SK-N-SH (cell line): ENCODE data around the gene DVL2. TPM values are rescaled to one million over a fixed set of nuclear protein-coding genes. Genes with fewer than 3 reads are reported as not detected.

Experiments used
- CTCF ChIA-PET: fragments of 300-600, 350-600 bp; formaldehyde crosslinking; extraction: SDS; loops from one replicate; lab custom pipeline; 2021; lab: Yijun Ruan, JAX
- POLR2A ChIA-PET: fragments of 350-600 bp; sonication (Branson Sonifier 250); formaldehyde crosslinking; extraction: SDS; loops from one replicate; lab custom pipeline; 2020; ENCODE audit warnings: antibody characterized with exemption, inconsistent platforms; lab: Yijun Ruan, JAX
- DNase-seq: peaks from one replicate; pipeline ENCODE4 v3.0.0; 2012
- H2AFZ ChIP-seq: fragments of 200-600 bp; sonication (generic); 2 replicates; pipeline ENCODE4 v1.8.1; 2016; ENCODE audit warnings: antibody characterized with exemption, mild to moderate bottlenecking, low read depth
- H3F3A ChIP-seq: fragments of 200-600 bp; sonication (generic); replicated peaks from 2 replicates; pipeline ENCODE3; 2016; ENCODE audit warnings: antibody characterized with exemption, mild to moderate bottlenecking; ENCODE audit not compliant: insufficient read depth
- H3K27ac ChIP-seq, 2 experiments: fragments of 200-500 bp in 1 of 2; fragments of 200-600 bp in 1 of 2; sonication (Bioruptor generic) in 1 of 2; sonication (generic), shearing (Covaris generic) in 1 of 2; 2 replicates each; pipeline versions ENCODE4 v1.5.1 to v1.6.1; 2014 to 2016; ENCODE audit warnings: low read depth in 2 of 2, inconsistent platforms in 1 of 2, low read length in 1 of 2, mild to moderate bottlenecking in 1 of 2, mixed read lengths in 1 of 2
- H3K27me3 ChIP-seq: fragments of 200-600 bp; sonication (generic), shearing (Covaris generic); 2 replicates; pipeline ENCODE4 v1.6.1; 2016; ENCODE audit warnings: mixed run types; ENCODE audit not compliant: insufficient read depth
- H3K36me3 ChIP-seq, 2 experiments: fragments of 200-500 bp in 1 of 2; fragments of 200-600 bp in 1 of 2; sonication (Bioruptor generic) in 1 of 2; sonication (generic) in 1 of 2; replicated peaks in 1 of 2; 2 replicates each; pipeline versions ENCODE3 to v1.5.1; 2014 to 2016; ENCODE audit warnings: low read length in 1 of 2, mild to moderate bottlenecking in 1 of 2; ENCODE audit not compliant: insufficient read depth in 2 of 2, control insufficient read depth in 1 of 2
- H3K4me1 ChIP-seq, 2 experiments: fragments of 200-500 bp in 1 of 2; fragments of 200-600 bp in 1 of 2; sonication (Bioruptor generic) in 1 of 2; sonication (generic), shearing (Covaris generic) in 1 of 2; 2 replicates each; pipeline versions ENCODE4 v1.5.1 to v1.6.1; 2014 to 2016; ENCODE audit warnings: low read depth in 1 of 2, low read length in 1 of 2, mixed run types in 1 of 2; ENCODE audit not compliant: insufficient read depth in 2 of 2, control insufficient read depth in 1 of 2
- H3K4me2 ChIP-seq: fragments of 200-600 bp; sonication (generic), shearing (Covaris generic); 2 replicates; pipeline ENCODE4 v1.6.1; 2017; ENCODE audit warnings: mixed run types
- H3K4me3 ChIP-seq, 2 experiments: fragments of 200-500 bp in 1 of 2; fragments of 200-600 bp in 1 of 2; sonication (Bioruptor generic) in 1 of 2; sonication (generic), shearing (Covaris generic) in 1 of 2; 2 replicates each; pipeline versions ENCODE4 v1.5.1 to v1.8.1; 2014 to 2016; ENCODE audit warnings: low read depth in 2 of 2, inconsistent platforms in 1 of 2, low read length in 1 of 2, mild to moderate bottlenecking in 1 of 2, mixed read lengths in 1 of 2, moderate library complexity in 1 of 2
- H3K79me2 ChIP-seq: fragments of 200-600 bp; sonication (generic); 2 replicates; pipeline ENCODE4 v1.8.1; 2017; ENCODE audit warnings: mild to moderate bottlenecking; ENCODE audit not compliant: insufficient read depth
- H3K9ac ChIP-seq: fragments of 200-600 bp; sonication (generic); 2 replicates; pipeline ENCODE4 v1.6.1; 2017; ENCODE audit warnings: mixed run types
- H3K9me2 ChIP-seq: fragments of 200-600 bp; sonication (generic); 2 replicates; pipeline ENCODE4 v1.6.1; 2017; ENCODE audit warnings: mixed run types
- H3K9me3 ChIP-seq: fragments of 200-600 bp; sonication (generic); 2 replicates; pipeline ENCODE4 v1.6.1; 2017; ENCODE audit warnings: mixed run types, mild to moderate bottlenecking, moderate library complexity
- H4K20me1 ChIP-seq: fragments of 200-600 bp; sonication (generic); 2 replicates; pipeline ENCODE4 v1.6.1; 2017; ENCODE audit warnings: mild to moderate bottlenecking, mixed run types; ENCODE audit not compliant: insufficient read depth
- CTCF ChIP-seq: fragments of 200-600 bp; sonication (generic); IDR thresholded peaks from 2 replicates; pipeline ENCODE4 v1.6.1; 2017; ENCODE audit warnings: antibody characterized with exemption, mild to moderate bottlenecking, moderate library complexity
- ELF1 ChIP-seq: IDR thresholded peaks from 2 replicates; pipeline ENCODE4 v1.4.0; 2012
- EP300 ChIP-seq, 2 experiments: IDR thresholded peaks; 2 replicates each; pipeline versions ENCODE4 v1.4.0 to v1.6.1; 2012; ENCODE audit warnings: borderline replicate concordance in 1 of 2, low read depth in 1 of 2, low read length in 1 of 2
- EZH2phosphoT487 ChIP-seq: fragments of 200-600 bp; sonication (generic); IDR thresholded peaks from 2 replicates; pipeline ENCODE4 v1.6.1; 2017; ENCODE audit warnings: low read depth, mixed run types, mild to moderate bottlenecking, antibody characterized with exemption, moderate library complexity, borderline replicate concordance
- FOSL2 ChIP-seq: IDR thresholded peaks from 2 replicates; pipeline ENCODE4 v1.4.0; 2012; ENCODE audit warnings: low read depth, mild to moderate bottlenecking, moderate library complexity, borderline replicate concordance
- FOXJ3 ChIP-seq: sonication (generic); formaldehyde crosslinking; IDR thresholded peaks from 2 replicates; pipeline ENCODE4 v1.5.1; 2020; ENCODE audit warnings: mild to moderate bottlenecking, missing genetic modification reagents
- FOXM1 ChIP-seq: IDR thresholded peaks from 2 replicates; pipeline ENCODE4 v1.4.0; 2012; ENCODE audit warnings: low read depth, mild to moderate bottlenecking
- GATA2 ChIP-seq: sonication (generic); formaldehyde crosslinking; IDR thresholded peaks from 2 replicates; pipeline ENCODE4 v1.5.0; 2020; ENCODE audit warnings: mild to moderate bottlenecking, missing genetic modification reagents
- IRF3 ChIP-seq: fragments of 150-350 bp; IDR thresholded peaks from 2 replicates; pipeline ENCODE4 v1.6.1; 2016; ENCODE audit warnings: mild to moderate bottlenecking, low read depth, low read length
- MAX ChIP-seq: IDR thresholded peaks from 2 replicates; pipeline ENCODE4 v1.4.0; 2012; ENCODE audit warnings: low read depth
- MEF2A ChIP-seq: IDR thresholded peaks from 2 replicates; pipeline ENCODE4 v1.4.0; 2012; ENCODE audit warnings: low read depth, borderline replicate concordance
- MXI1 ChIP-seq: IDR thresholded peaks from 2 replicates; pipeline ENCODE4 v1.6.1; 2012; ENCODE audit warnings: mild to moderate bottlenecking, low read depth, low read length, improper control_type of control experiment
- NRF1 ChIP-seq: IDR thresholded peaks from 2 replicates; pipeline ENCODE4 v1.6.1; 2012; ENCODE audit warnings: low read depth, mild to moderate bottlenecking, low read length
- RFX5 ChIP-seq: IDR thresholded peaks from 2 replicates; pipeline ENCODE4 v1.6.1; 2012; ENCODE audit warnings: mild to moderate bottlenecking, improper control_type of control experiment, low read length
- RXRA ChIP-seq: IDR thresholded peaks from 2 replicates; pipeline ENCODE4 v1.4.0; 2012; ENCODE audit warnings: low read depth, mild to moderate bottlenecking, borderline replicate concordance
- SIN3A ChIP-seq: IDR thresholded peaks from 2 replicates; pipeline ENCODE4 v1.6.1; 2012; ENCODE audit warnings: low read depth, mild to moderate bottlenecking, low read length, moderate library complexity, borderline replicate concordance
- SMC3 ChIP-seq: IDR thresholded peaks from 2 replicates; pipeline ENCODE4 v1.6.1; 2012; ENCODE audit warnings: low read depth, low read length, improper control_type of control experiment
- TAF1 ChIP-seq: IDR thresholded peaks from 2 replicates; pipeline ENCODE4 v1.6.1; 2012; ENCODE audit warnings: low read depth, mild to moderate bottlenecking, low read length, moderate library complexity, borderline replicate concordance
- TEAD4 ChIP-seq: IDR thresholded peaks from 2 replicates; pipeline ENCODE4 v1.4.0; 2012; ENCODE audit warnings: mild to moderate bottlenecking, borderline replicate concordance; ENCODE audit not compliant: insufficient read depth
- USF1 ChIP-seq: IDR thresholded peaks from 2 replicates; pipeline ENCODE4 v1.4.0; 2012; ENCODE audit warnings: low read depth, borderline replicate concordance
- WGBS: methylation state at CpG from one replicate; pipeline ENCODE4 v1.1.6; 2017; ENCODE audit warnings: low lambda C conversion rate; 5-methylcytosine and 5-hydroxymethylcytosine counted together
- polyA plus RNA-seq, 3 experiments: library from polyadenylated mRNA; depleted of rRNA; stranded (reverse); fragments of >200 nt; gene quantifications; 2 replicates each; pipeline ENCODE4 v1.2.3, GENCODE V29; 2012

DVL2 gene
- polyA plus RNA-seq, 1 of the 3 experiments (the other 2 are of a cell fraction), result 8.3 TPM

- TF ChIP-seq USF1 (peak; percentile 84), TAF1 (peak; percentile 25)
Measured at GRCh38 chr17:7241783-7242716, 7.7 kb upstream of the DVL2 start, which contains the start of gene GABARAP (continued).

- no peaks in the 10 kb centered on the region for H3K27me3 ChIP-seq
- H3K36me3 ChIP-seq, result peaks cover 28 to 46% of the 10 kb centered on the region in 2 experiments
- TF ChIP-seq MEF2A (no peak), SIN3A (no peak), FOSL2 (no peak), MAX (no peak), GATA2 (no peak), IRF3 (no peak), RFX5 (no peak), FOXJ3 (CRISPR knock-in tag) (no peak), USF1 (no peak), TEAD4 (no peak), MXI1 (no peak), SMC3 (no peak), CTCF (no peak), FOXM1 (no peak), EP300 (IDR thresholded peaks at IDR 0.05; ENCODE audit: borderline replicate concordance in 1 of 2, low read depth in 1 of 2, low read length in 1 of 2) (no peak), NRF1 (no peak), EZH2phosphoT487 (no peak), RXRA (no peak), ELF1 (no peak)
- no peak for DNase-seq
- 25% methylated on average over 9 of the region's 9 CpGs for WGBS
- peak overlapping the region; percentile 88 to 99 for H3K27ac ChIP-seq
- ChIA-PET CTCF (interaction anchor here (0.8 to 5.6 kb wide), 5 partner anchors 10 to 196 kb away, joined by 3 to 35 read pairs (median 3); partner anchors contain the start of genes ACADVL, CTDNEP1, DLG4 and ELP5), POLR2A (interaction anchor here (1.0 to 1.5 kb wide), 2 partner anchors 22 to 88 kb away, joined by 3 read pairs; partner anchors contain the start of genes ACADVL and DLG4)
- peak overlapping the region; percentile 80 to 98 for H3K4me3 ChIP-seq
- H3K79me2 ChIP-seq, result peaks cover 57% of the 10 kb centered on the region
- H3F3A ChIP-seq, result peaks cover 55% of the 10 kb centered on the region
- peak overlapping the region; percentile 97 for H3K9ac ChIP-seq
- H3K9me2 ChIP-seq, result no peaks in the 10 kb centered on the region
- H3K4me2 ChIP-seq, result peak overlapping the region; percentile 79
- no peaks in the 10 kb centered on the region for H3K9me3 ChIP-seq
- no peak overlapping the region for H2AFZ ChIP-seq
- peaks cover 21 to 28% of the 10 kb centered on the region in 2 experiments for H3K4me1 ChIP-seq
- peaks cover 7% of the 10 kb centered on the region; the same call in 1 of the 2 replicates for H4K20me1 ChIP-seq
Measured at GRCh38 chr17:7241090-7241733, 6.9 kb upstream of the DVL2 start.
